HS-27A (cell line): Measurements from ENCODE around the gene KCNB1.
"Not testable (repeated sequence)": the region's sequence is repeated elsewhere in the genome, so short reads cannot be mapped to it uniquely, and the experiment has no call there.

Experiments
- DNase-seq: peaks from one replicate; pipeline ENCODE4 v3.0.0-alpha.2; 2012; ENCODE audit warnings: low read depth, missing footprints

The KCNB1 gene

GRCh38 chr20:49433333-49433732 lies 49.1 kb downstream of the KCNB1 start:
- no peak for DNase-seq

DNA sequence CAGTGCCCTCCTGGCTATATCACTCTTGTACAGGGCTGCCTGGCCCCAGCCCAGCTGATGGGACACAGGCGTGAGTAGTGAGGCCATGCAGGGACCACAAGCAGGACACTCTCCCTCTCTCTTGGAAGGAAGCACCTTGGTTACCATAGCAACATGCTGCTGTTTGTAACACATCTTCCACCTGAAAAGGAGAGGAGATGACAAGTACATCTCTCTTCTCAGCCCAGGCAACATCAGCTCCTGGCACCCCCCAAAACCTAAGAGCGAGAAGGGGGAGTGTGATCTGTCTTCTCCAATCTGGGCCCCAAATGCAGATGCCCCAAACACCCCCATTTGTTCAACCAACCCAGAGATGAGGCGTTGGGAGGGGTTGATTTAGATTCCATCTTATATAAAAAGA lies 49.9 kb downstream of the KCNB1 start:
- no peak for DNase-seq

- DNase-seq: no peak
These were observed 51.1 kb downstream of the KCNB1 start for GRCh38 chr20:49431329-49431728.

- no peak for DNase-seq
These were observed 52.1 kb downstream of the KCNB1 start for GRCh38 chr20:49430320-49430719.

- no peak for DNase-seq
These were observed 54.5 kb downstream of the KCNB1 start for GRCh38 chr20:49427751-49428518.

GRCh38 chr20:49426873-49427272 lies 55.6 kb downstream of the KCNB1 start:
- no peak for DNase-seq

- no peak for DNase-seq
These were observed 56.1 kb downstream of the KCNB1 start for GRCh38 chr20:49426395-49426794.

DNA sequence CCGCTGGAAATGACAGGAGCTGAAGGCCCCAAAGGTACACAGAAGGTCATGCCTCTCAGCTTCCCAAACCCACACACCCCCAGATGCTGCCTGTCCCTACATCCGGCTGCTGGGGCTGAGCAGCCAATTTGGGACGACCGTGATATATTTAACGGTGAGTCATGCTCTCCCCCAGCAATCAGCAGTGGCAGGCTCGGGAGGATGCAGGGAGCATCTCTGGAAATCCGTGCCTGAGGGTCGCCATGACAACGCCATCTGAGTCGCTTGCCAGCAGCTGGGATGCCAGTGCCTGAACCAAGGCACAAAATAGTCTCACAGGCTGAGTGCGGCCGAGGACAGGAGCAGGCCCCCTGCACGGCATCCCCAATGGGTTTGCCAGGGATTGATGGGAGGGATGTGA lies 57.9 kb downstream of the KCNB1 start:
- no peak for DNase-seq

DNA sequence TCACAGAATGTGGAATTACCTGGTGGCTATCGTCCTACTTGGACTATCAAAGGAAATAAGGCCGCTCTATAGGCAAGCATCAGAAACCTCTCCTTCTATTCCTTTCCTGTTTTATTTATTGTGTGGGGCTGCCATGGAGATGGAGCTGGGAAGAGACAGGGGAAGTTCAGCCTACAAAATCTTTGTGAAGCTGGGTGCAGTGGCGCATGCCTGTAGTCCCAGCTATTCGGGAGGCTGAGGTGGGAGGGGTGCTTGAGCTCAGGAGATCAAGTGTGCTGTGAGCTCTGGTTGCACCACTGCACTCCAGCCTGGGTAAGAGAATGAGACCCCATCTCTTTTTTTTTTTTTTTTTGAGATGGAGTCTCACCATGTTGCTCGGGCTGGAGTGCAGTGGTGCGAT lies 60.3 kb downstream of the KCNB1 start:
- no peak for DNase-seq

DNA sequence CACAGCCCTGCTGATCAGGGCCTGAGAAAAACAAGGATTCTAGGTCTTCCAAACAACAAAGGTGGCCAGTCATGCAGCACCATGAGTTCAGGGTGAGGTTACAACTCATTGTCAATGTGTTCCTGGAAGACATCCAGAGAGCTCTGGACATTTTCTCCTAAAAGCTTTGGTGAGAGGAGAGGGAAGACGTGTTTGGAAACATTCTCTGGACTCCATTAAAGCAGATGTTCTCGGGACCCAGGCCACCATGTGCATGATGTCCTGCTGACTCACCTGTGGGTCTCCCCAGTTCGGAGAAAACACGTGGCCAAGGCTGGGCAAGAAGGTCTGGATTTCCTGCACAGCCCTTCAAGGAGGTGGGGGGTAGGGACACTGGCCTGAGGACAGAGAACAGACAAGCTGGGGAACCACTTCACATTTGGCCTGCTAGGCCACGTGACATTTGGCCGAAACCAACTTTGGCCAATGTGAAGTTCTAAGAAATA lies 61.6 kb downstream of the KCNB1 start:
- no peak for DNase-seq

DNA sequence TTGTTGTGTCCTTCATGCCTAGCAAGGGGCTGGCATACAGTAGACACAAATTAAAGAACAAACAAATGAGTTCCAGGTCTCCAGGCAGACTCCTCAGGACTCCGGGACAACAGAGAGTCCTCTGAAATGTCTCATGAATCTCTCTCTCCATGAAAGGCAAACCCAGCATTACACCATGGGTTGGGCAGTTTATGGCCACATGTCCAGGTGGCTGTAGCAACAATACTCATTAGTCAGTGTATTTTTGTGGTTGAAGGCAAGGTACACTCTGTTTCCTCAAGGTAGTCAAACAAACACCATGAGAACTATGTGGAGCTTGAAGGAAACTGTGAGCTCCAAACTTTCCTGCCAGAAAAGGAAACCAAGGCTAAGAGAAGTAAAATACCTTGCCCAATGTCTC lies 62.2 kb downstream of the KCNB1 start:
- no peak for DNase-seq

DNA sequence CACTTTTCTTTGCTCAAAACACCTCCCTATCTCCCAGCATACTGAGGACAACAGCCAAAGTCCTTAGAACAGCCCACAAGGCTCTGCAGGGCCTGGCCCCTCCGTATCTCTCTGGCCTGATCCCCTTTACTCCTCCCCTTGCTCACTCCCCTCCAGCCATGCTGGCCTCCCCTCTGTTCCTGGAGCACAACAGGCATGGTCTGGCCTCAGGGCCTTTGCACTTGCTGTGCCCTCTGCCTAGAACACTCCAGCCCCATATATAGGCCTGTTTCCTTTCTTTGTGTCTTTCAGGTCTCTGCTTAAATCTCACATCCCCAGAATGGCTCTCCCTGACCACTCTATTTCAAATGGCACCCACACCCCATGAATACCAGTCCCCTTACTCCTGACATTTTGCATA lies 62.7 kb downstream of the KCNB1 start:
- DNase-seq: no peak

DNA sequence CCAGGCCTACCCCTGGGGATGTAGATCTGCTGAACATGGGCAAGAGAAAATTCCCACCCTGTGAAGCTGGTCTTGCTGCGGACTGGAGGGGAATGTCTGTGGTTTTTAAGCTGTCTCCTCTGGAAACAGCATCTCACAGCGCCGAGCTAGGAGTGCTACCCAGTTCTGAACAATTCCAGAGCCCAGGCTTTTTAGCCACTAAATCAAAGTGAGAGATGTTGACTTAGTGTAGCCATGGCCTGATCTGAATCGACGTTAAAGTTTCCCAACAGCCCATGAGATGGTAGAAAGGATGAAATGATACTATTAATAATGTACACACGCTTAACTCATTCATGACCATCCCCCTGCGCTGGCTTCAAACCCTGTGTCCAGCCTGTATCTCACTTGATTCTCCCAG lies 63.7 kb downstream of the KCNB1 start:
- no peak for DNase-seq

- DNase-seq: no peak
These were observed 64.5 kb downstream of the KCNB1 start for GRCh38 chr20:49417843-49418555.

GRCh38 chr20:49415668-49416044 lies 66.8 kb downstream of the KCNB1 start:
- DNase-seq: no peak

DNA sequence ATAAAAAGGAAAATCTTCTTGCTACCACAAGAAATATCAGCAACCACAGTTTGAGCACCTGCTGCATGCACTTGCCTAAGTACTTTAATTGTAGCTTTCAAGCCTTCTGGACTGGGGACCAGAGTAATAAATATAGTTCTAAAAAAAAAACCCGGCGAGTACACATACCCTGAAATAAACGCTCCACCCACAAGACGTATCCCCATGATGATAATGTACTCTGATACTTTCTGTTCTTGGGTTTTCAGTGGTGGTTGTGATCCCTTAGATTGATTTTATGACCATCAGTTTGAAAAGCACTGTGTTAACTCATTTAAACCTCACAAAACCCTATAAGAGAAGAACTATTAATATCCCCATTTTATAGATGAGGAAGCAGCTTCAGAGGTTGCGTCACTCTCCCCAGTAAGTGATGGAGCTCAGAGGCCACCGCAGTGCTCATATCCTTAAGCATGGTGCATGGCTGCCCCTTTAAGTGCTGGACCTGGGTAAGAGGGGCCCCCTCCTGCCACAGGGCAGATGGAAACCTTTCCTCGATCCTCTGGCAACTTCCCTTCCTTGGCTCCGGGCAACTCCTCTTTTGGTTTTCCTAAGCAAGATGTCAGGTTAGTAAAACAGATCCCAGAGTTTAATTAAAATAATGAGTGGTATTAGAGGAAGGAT lies 67.3 kb downstream of the KCNB1 start:
- no peak for DNase-seq

DNA sequence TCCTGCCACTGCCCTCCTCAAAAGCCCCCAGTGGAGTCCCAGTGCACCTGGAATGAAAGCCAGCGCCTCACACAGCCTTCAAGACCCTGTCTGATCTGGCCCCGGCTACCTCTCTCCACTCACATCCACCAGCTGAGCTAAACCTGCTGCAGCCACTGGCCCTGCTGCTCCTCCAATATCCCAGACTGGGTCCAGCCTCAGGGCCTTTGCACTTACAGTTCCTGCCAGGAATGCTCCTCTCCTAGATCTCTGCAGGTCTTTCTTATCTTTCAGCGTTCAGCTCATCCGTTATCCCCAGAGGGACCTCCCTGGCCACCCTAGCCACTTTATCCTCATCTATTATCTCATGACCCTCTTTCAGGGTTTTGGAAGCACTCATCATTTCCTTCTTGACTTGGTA lies 68.8 kb downstream of the KCNB1 start:
- DNase-seq: no peak

DNA sequence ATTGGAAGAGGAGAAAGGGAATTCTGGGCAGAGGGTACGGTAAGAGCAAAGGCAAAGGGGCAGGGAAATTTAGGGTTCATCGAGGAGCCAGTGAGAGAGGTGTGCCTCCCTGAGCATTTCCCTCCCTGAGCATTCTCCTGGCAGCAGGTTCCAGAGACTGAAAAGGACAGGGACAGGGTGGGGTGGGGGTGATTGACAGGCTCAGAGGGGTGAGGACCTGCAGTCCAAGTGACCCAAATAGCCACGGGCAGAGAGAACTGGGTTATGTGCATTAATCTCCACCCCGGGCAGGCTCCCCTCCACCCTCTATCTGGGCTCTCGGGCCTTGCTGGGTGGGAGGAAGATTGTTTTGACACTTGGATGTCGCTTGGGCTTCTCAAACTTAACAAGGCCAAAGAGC lies 69.5 kb downstream of the KCNB1 start:
- DNase-seq: no peak

DNA sequence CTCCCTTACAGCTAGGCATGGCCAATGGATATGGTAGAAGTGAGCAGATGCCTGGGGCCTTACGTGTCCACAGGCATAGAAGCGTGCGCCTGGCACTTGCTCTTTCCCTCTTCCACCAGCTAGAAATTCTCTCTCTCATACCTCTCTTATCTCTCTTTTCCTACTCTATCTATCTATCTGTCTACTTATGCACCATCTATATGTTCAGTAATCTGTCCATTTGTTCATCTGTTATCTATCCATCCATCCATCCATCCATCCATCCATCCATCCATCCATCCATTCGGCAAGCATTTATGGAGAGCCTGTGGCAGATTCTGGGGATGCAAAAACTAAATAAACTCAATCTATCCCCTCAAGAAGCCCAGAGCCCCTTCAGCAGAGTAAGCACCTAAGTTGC lies 70.2 kb downstream of the KCNB1 start:
- DNase-seq: no peak

GRCh38 chr20:49411221-49411925 lies 71.1 kb downstream of the KCNB1 start:
- no peak for DNase-seq

- not testable (repeated sequence) for DNase-seq
These were observed 72.4 kb downstream of the KCNB1 start for GRCh38 chr20:49409975-49410621.
